ENCODE results near the gene ATF6.
"Not testable (repeated sequence)": the region's sequence is repeated elsewhere in the genome, so short reads cannot be mapped to it uniquely, and the experiment has no call there.

Gene ATF6

GRCh38 chr1:161825831-161826230 is 59.7 kb downstream of the ATF6 start:
- ATAC-seq (ENCODE audit: low read depth) (no peak), DNase-seq (ENCODE audit: low spot score) (no peak)
- Histone ChIP-seq H3K4me3 (ENCODE audit: severe bottlenecking) (no peak overlapping the region), H3K4me1 (ENCODE audit: insufficient read depth, poor library complexity, severe bottlenecking) (peaks cover 4% of the 10 kb centered on the region), H3K36me3 (ENCODE audit: low read depth) (peaks cover 24% of the 10 kb centered on the region), H3K9me3 (ENCODE audit: severe bottlenecking) (no peaks in the 10 kb centered on the region), H3K27ac (ENCODE audit: poor library complexity, severe bottlenecking) (no peak overlapping the region), H3K27me3 (ENCODE audit: insufficient read depth, poor library complexity, severe bottlenecking) (no peaks in the 10 kb centered on the region)
- no peak for TF ChIP-seq CTCF (IDR thresholded peaks at IDR 0.05; ENCODE audit: poor library complexity, severe bottlenecking)

GRCh38 chr1:161826478-161826877 is 60.4 kb downstream of the ATF6 start:
- DNase-seq (ENCODE audit: low spot score) = no peak
- no peaks in the 10 kb centered on the region for H3K9me3 ChIP-seq (ENCODE audit: severe bottlenecking)
- TF ChIP-seq CTCF (IDR thresholded peaks at IDR 0.05; ENCODE audit: poor library complexity, severe bottlenecking) = no peak

GRCh38 chr1:161827786-161828185 is 61.7 kb downstream of the ATF6 start:
- peaks cover 7% of the 10 kb centered on the region for H3K36me3 ChIP-seq (ENCODE audit: low read depth)
- DNase-seq (ENCODE audit: low spot score) = no peak

More at GRCh38 chr1:161826478-161826877, 60.4 kb downstream of the ATF6 start:
- H3K27me3 ChIP-seq (ENCODE audit: insufficient read depth, poor library complexity, severe bottlenecking) = no peaks in the 10 kb centered on the region
- peaks cover 18% of the 10 kb centered on the region for H3K36me3 ChIP-seq (ENCODE audit: low read depth)
- H3K4me3 ChIP-seq (ENCODE audit: severe bottlenecking) = no peak overlapping the region
- peaks cover 4% of the 10 kb centered on the region for H3K4me1 ChIP-seq (ENCODE audit: insufficient read depth, poor library complexity, severe bottlenecking)
- H3K27ac ChIP-seq (ENCODE audit: poor library complexity, severe bottlenecking) = no peak overlapping the region
- ATAC-seq (ENCODE audit: low read depth) = no peak

GRCh38 chr1:161832299-161832907 is 66.3 kb downstream of the ATF6 start:
- DNase-seq (ENCODE audit: low spot score); H3K36me3 ChIP-seq (ENCODE audit: low read depth); H3K27me3 ChIP-seq (ENCODE audit: insufficient read depth, poor library complexity, severe bottlenecking); H3K9me3 ChIP-seq (ENCODE audit: severe bottlenecking); H3K27ac ChIP-seq (ENCODE audit: poor library complexity, severe bottlenecking); H3K4me1 ChIP-seq (ENCODE audit: insufficient read depth, poor library complexity, severe bottlenecking); ATAC-seq (ENCODE audit: low read depth); H3K4me3 ChIP-seq (ENCODE audit: severe bottlenecking): not testable (repeated sequence)

More at GRCh38 chr1:161827786-161828185, 61.7 kb downstream of the ATF6 start:
- H3K27ac ChIP-seq (ENCODE audit: poor library complexity, severe bottlenecking) = no peak overlapping the region
- peaks cover 4% of the 10 kb centered on the region for H3K4me1 ChIP-seq (ENCODE audit: insufficient read depth, poor library complexity, severe bottlenecking)
- H3K9me3 ChIP-seq (ENCODE audit: severe bottlenecking) = no peaks in the 10 kb centered on the region
- H3K4me3 ChIP-seq (ENCODE audit: severe bottlenecking) = no peak overlapping the region
- ATAC-seq (ENCODE audit: low read depth) = peak; percentile 50; the same call in 1 of the 3 replicates
- TF ChIP-seq CTCF (IDR thresholded peaks at IDR 0.05; ENCODE audit: poor library complexity, severe bottlenecking) = no peak
- no peaks in the 10 kb centered on the region for H3K27me3 ChIP-seq (ENCODE audit: insufficient read depth, poor library complexity, severe bottlenecking)

- Histone ChIP-seq H3K4me1 (ENCODE audit: insufficient read depth, poor library complexity, severe bottlenecking) (no peaks in the 10 kb centered on the region), H3K36me3 (ENCODE audit: low read depth) (no peaks in the 10 kb centered on the region), H3K4me3 (ENCODE audit: severe bottlenecking) (no peak overlapping the region), H3K27ac (ENCODE audit: poor library complexity, severe bottlenecking) (no peak overlapping the region), H3K27me3 (ENCODE audit: insufficient read depth, poor library complexity, severe bottlenecking) (no peaks in the 10 kb centered on the region), H3K9me3 (ENCODE audit: severe bottlenecking) (no peaks in the 10 kb centered on the region)
- ATAC-seq (ENCODE audit: low read depth) (no peak; the same call in 2 of the 3 replicates), DNase-seq (ENCODE audit: low spot score) (no peak)
- TF ChIP-seq CTCF (IDR thresholded peaks at IDR 0.05; ENCODE audit: poor library complexity, severe bottlenecking) = no peak
Measured at GRCh38 chr1:161834967-161835550, 68.9 kb downstream of the ATF6 start.

All from RWPE2 (cell line).